Chondrocyte (in vitro differentiated cells): Measurements from ENCODE around the gene PCGF6. TPM values are rescaled to one million over a fixed set of nuclear protein-coding genes. Genes with fewer than 3 reads are reported as not detected.

Source experiments
- DNase-seq: peaks from one replicate; pipeline ENCODE4 v3.0.0; 2021; ENCODE audit warnings: mixed read lengths, low spot score
- H3K27ac Mint-ChIP-seq: one replicate; pipeline ENCODE4 v1.8.0; 2021; ENCODE audit warnings: mild to moderate bottlenecking, moderate library complexity, mixed read lengths; ENCODE audit not compliant: unreplicated experiment
- H3K27me3 Mint-ChIP-seq: 2 replicates; pipeline ENCODE4 v1.8.0; 2021; ENCODE audit warnings: low read depth, mixed read lengths
- H3K36me3 Mint-ChIP-seq: 2 replicates; pipeline ENCODE4 v1.8.0; 2021; ENCODE audit warnings: low read depth, mixed read lengths
- H3K4me1 Mint-ChIP-seq: 2 replicates; pipeline ENCODE4 v1.8.0; 2021; ENCODE audit warnings: low read depth, mild to moderate bottlenecking, mixed read lengths
- H3K4me3 Mint-ChIP-seq: one replicate; pipeline ENCODE4 v1.8.0; 2021; ENCODE audit warnings: mild to moderate bottlenecking, moderate library complexity, mixed read lengths; ENCODE audit not compliant: unreplicated experiment
- H3K9me3 Mint-ChIP-seq: 2 replicates; pipeline ENCODE4 v1.8.0; 2021; ENCODE audit warnings: low read depth, mixed read lengths
- CTCF ChIP-seq: fragments of 200-600 bp; sonication (generic); IDR thresholded peaks from 2 replicates; pipeline ENCODE4 v1.5.0; 2021; ENCODE audit warnings: antibody characterized with exemption, mild to moderate bottlenecking, moderate library complexity
- total RNA-seq: library from RNA; stranded (reverse); gene quantifications from 3 replicates; pipeline ENCODE4 v1.2.1, GENCODE V29; 2021

PCGF6 gene
- total RNA-seq, 1 donor from 2014 or later: 11.4 TPM

- H3K36me3 Mint-ChIP-seq: peaks cover 3% of the 10 kb centered on the region
- DNase-seq: no peak
- no peaks in the 10 kb centered on the region for H3K27me3 Mint-ChIP-seq
- no peaks in the 10 kb centered on the region for H3K9me3 Mint-ChIP-seq
- H3K4me1 Mint-ChIP-seq: no peaks in the 10 kb centered on the region
- no peak overlapping the region for H3K4me3 Mint-ChIP-seq
- no peak overlapping the region for H3K27ac Mint-ChIP-seq
- TF ChIP-seq CTCF: no peak
These were observed 14.6 kb downstream of the PCGF6 start for GRCh38 chr10:103336370-103336769.

- peaks cover 5% of the 10 kb centered on the region for H3K36me3 Mint-ChIP-seq
- no peak for TF ChIP-seq CTCF
- H3K9me3 Mint-ChIP-seq: no peaks in the 10 kb centered on the region
- DNase-seq: no peak
- no peaks in the 10 kb centered on the region for H3K27me3 Mint-ChIP-seq
- no peak overlapping the region for H3K27ac Mint-ChIP-seq
- no peak overlapping the region for H3K4me3 Mint-ChIP-seq
- no peaks in the 10 kb centered on the region for H3K4me1 Mint-ChIP-seq
These were observed 16.4 kb downstream of the PCGF6 start for GRCh38 chr10:103334567-103334966.

- peak; percentile 94 for TF ChIP-seq CTCF
- Mint-ChIP-seq H3K27ac (no peak overlapping the region), H3K4me1 (no peaks in the 10 kb centered on the region), H3K9me3 (no peaks in the 10 kb centered on the region), H3K27me3 (no peaks in the 10 kb centered on the region), H3K36me3 (peaks cover 5% of the 10 kb centered on the region), H3K4me3 (no peak overlapping the region)
- no peak for DNase-seq
These were observed 16.9 kb downstream of the PCGF6 start for GRCh38 chr10:103333934-103334520.

- Mint-ChIP-seq H3K36me3 (peaks cover 11% of the 10 kb centered on the region), H3K9me3 (no peaks in the 10 kb centered on the region), H3K4me3 (no peak overlapping the region), H3K4me1 (no peaks in the 10 kb centered on the region), H3K27ac (no peak overlapping the region), H3K27me3 (no peaks in the 10 kb centered on the region)
- no peak for DNase-seq
- TF ChIP-seq CTCF: no peak
These were observed 23.0 kb downstream of the PCGF6 start for GRCh38 chr10:103327906-103328305.

- TF ChIP-seq CTCF: no peak
- DNase-seq: no peak
- Mint-ChIP-seq H3K36me3 (peaks cover 18% of the 10 kb centered on the region), H3K4me1 (no peaks in the 10 kb centered on the region), H3K4me3 (no peak overlapping the region), H3K27me3 (no peaks in the 10 kb centered on the region), H3K27ac (no peak overlapping the region), H3K9me3 (no peaks in the 10 kb centered on the region)
These were observed 34.9 kb downstream of the PCGF6 start for GRCh38 chr10:103316087-103316486.
